Sigmoid colon (tissue), 7 donors: ENCODE measurements around the gene TRMT112. TPM values are rescaled to one million over a fixed set of nuclear protein-coding genes. Genes with fewer than 3 reads are reported as not detected.

Source experiments
- DNase-seq: peaks from one replicate; pipeline ENCODE4 v3.0.0-alpha.2; 2019
- H3K27ac ChIP-seq, 4 donors: fragments of 200-600 bp; sonication (generic); one replicate each; pipeline ENCODE4 v1.5.1; 2016 to 2019; ENCODE audit warnings: mild to moderate bottlenecking in 1 of 4
- H3K27me3 ChIP-seq, 3 donors: fragments of 200-600 bp; sonication (generic); one replicate each; pipeline ENCODE4 v1.5.1; 2019; ENCODE audit warnings: mild to moderate bottlenecking in 1 of 3
- H3K36me3 ChIP-seq, 4 donors: fragments of 200-600 bp; sonication (generic); one replicate each; pipeline ENCODE4 v1.5.1; 2016 to 2019
- H3K4me1 ChIP-seq, 4 donors: fragments of 200-600 bp; sonication (generic); one replicate each; pipeline ENCODE4 v1.5.1; 2017 to 2019
- H3K4me3 ChIP-seq, 4 donors: fragments of 200-600 bp; sonication (generic); one replicate each; pipeline ENCODE4 v1.5.1; 2017 to 2019; ENCODE audit warnings: mild to moderate bottlenecking in 2 of 4, moderate library complexity in 1 of 4
- H3K9me3 ChIP-seq, 4 donors: fragments of 200-600 bp in 3 of 4; sonication (generic) in 3 of 4; one replicate each; pipeline versions ENCODE4 v1.5.1 to v1.6.1; 2013 to 2019
- EP300 ChIP-seq, 4 donors: sonication (generic); formaldehyde crosslinking; IDR thresholded peaks; one replicate each; pipeline ENCODE4 v1.6.1; 2017; ENCODE audit warnings: antibody characterized with exemption in 4 of 4
- POLR2A ChIP-seq, 2 donors: fragments of 450-650 bp; IDR thresholded peaks; one replicate each; pipeline ENCODE4 v1.6.1; 2016; ENCODE audit warnings: antibody characterized with exemption in 2 of 2, mild to moderate bottlenecking in 2 of 2, moderate library complexity in 2 of 2
- POLR2AphosphoS5 ChIP-seq, 4 donors: sonication (generic); formaldehyde crosslinking; IDR thresholded peaks; one replicate each; pipeline ENCODE4 v1.6.1; 2017; ENCODE audit warnings: antibody characterized with exemption in 4 of 4
- WGBS, 2 donors: extraction: QIAGEN DNeasy Blood & Tissue Kit; methylation state at CpG; one replicate each; pipeline ENCODE4 v1.1.7; 2013; 5-methylcytosine and 5-hydroxymethylcytosine counted together
- intact Hi-C: fragments of 100-400 bp; cut with DNase I; formaldehyde crosslinking; loops from one replicate; pipeline ENCODE4 v1.15.1; 2023
- polyA plus RNA-seq, 3 donors: library from polyadenylated mRNA; stranded (reverse); fragments of 200-250 nt; gene quantifications; one replicate each; pipeline ENCODE4 v1.2.3, GENCODE V29; 2013
- total RNA-seq, 4 donors: library from RNA; depleted of rRNA; stranded (reverse); fragments of >200 nt; gene quantifications; one replicate each; pipeline ENCODE4 v1.1.0, GENCODE V29; 2016
- TF ChIP-seq, protein P1 (sequence below), 4 experiments: fragments of 450-650 bp in 3 of 4; fragments of 200-600 bp in 1 of 4; IDR thresholded peaks; one replicate each; pipeline ENCODE4 v1.5.1; 2016 to 2019; ENCODE audit warnings: antibody characterized with exemption in 4 of 4, mild to moderate bottlenecking in 3 of 4, moderate library complexity in 2 of 4
- donor health status: healthy with polysubstance abuse.
- donor health status: Bipolar disorder and iron deficiency.
- donor health status: healthy.

The TRMT112 gene
- total and polyA plus RNA-seq, 7 donors: 148 to 353 (median 232) TPM

DNA sequence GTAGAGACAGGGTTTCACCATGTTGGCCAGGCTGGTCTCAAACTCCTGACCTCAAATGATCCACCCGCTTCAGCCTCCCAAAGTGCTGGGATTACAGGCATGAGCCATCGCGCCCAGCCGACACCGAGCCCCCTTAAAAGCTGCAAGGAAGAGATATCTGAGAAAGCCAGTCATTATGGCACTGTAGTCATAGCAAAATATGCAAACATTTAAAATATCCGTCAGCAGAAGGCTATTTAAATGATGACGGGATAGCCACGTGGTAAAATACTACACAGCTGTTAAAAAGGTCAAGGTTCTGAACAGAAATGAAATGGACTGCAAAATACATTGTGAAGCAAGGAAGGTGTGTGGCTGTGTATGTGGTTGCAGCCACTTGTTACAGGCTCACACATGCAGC lies 16.2 kb upstream of the TRMT112 start:
- peaks cover 0 to 9% (median 3%) of the 10 kb centered on the region in 4 donors for H3K4me1 ChIP-seq
- no peaks in the 10 kb centered on the region for H3K27me3 ChIP-seq
- no peak overlapping the region for H3K4me3 ChIP-seq
- no peak overlapping the region for H3K27ac ChIP-seq
- no peaks in the 10 kb centered on the region for H3K36me3 ChIP-seq
- intact Hi-C loops: no loop called here
- 84 to 91% methylated on average over 8 of the region's 8 CpGs for WGBS, 2 donors
- H3K9me3 ChIP-seq: no peaks in the 10 kb centered on the region
- DNase-seq: no peak
- TF ChIP-seq, protein P1, sequence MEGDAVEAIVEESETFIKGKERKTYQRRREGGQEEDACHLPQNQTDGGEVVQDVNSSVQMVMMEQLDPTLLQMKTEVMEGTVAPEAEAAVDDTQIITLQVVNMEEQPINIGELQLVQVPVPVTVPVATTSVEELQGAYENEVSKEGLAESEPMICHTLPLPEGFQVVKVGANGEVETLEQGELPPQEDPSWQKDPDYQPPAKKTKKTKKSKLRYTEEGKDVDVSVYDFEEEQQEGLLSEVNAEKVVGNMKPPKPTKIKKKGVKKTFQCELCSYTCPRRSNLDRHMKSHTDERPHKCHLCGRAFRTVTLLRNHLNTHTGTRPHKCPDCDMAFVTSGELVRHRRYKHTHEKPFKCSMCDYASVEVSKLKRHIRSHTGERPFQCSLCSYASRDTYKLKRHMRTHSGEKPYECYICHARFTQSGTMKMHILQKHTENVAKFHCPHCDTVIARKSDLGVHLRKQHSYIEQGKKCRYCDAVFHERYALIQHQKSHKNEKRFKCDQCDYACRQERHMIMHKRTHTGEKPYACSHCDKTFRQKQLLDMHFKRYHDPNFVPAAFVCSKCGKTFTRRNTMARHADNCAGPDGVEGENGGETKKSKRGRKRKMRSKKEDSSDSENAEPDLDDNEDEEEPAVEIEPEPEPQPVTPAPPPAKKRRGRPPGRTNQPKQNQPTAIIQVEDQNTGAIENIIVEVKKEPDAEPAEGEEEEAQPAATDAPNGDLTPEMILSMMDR (IDR thresholded peaks at IDR 0.05): no peak
- no peak for TF ChIP-seq POLR2A (IDR thresholded peaks at IDR 0.05)
- no peak for TF ChIP-seq EP300 (IDR thresholded peaks at IDR 0.05)
- no peak for TF ChIP-seq POLR2AphosphoS5 (IDR thresholded peaks at IDR 0.05)

DNA sequence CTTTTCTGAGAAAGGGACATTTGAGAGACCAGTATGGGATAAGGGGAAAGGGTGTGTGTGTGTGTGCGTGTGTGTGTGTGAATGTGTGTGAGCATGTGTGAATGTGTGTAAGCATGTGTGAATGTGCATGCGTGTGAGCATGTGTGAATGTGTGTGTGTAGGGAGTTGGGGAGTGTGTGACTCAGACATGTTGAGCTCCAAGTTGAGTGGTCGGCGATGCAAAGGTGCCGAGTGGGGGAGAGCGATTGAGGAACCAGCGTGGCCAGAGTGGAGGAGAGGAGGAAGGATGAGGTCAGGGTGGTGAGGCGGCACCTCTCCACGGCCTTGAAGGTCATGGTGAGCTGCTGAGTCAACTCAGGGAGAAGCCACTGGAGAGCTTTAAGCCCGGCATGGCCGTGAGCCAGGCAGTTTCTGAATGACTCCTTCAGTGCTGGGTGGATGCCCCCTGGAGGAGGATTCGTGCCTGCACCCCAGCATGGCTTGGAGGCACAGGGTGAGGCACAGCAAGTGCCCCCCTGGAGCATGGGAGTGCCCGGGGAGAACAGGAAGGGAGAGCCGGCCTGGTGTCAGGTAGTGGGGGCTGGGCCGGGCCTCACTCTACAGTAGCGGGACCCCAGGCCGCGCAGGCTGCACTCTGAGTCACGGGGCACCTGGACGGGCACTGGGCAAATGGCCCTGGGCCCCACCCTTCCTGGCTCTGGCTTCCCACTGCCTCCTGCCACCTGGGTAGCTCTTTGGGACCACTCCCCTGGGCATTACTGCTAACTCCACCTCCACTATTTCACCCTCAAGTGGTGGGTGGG lies 14.4 kb upstream of the TRMT112 start:
- H3K27me3 ChIP-seq: no peaks in the 10 kb centered on the region
- peaks cover 0 to 9% (median 3%) of the 10 kb centered on the region in 4 donors for H3K4me1 ChIP-seq
- DNase-seq: peak; percentile 76
- intact Hi-C loops: no loop called here
- TF ChIP-seq EP300 (IDR thresholded peaks at IDR 0.05) (no peak), POLR2AphosphoS5 (IDR thresholded peaks at IDR 0.05) (no peak), POLR2A (IDR thresholded peaks at IDR 0.05) (no peak)
- TF ChIP-seq, protein P1 (IDR thresholded peaks at IDR 0.05): peak in 1 of 4 experiments; percentile 8
- no peak overlapping the region for H3K4me3 ChIP-seq
- 4 to 25% methylated on average over 20 of the region's 20 CpGs for WGBS, 2 donors
- H3K27ac ChIP-seq: no peak overlapping the region
- no peaks in the 10 kb centered on the region for H3K36me3 ChIP-seq
- no peaks in the 10 kb centered on the region for H3K9me3 ChIP-seq

DNA sequence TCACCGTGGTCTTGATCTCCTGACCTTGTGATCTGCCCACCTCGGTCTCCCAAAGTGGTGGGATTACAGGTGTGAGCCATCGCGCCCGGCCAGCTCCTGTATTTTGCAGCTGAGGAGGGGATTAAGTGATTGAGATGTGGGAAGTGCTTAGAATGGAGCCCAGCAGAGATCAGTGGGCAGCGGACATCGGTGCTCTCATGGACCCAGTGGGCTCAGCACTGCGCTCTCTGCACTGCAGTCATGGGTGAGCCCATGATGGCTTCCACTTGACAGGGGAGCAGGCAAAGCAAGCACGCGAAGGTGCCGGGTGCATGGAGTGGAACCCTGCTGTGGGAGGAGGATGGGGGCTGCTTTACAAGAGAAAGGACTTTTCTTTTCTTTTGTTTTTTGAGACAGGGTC lies 13.5 kb upstream of the TRMT112 start:
- no peak overlapping the region for H3K4me3 ChIP-seq
- WGBS, 2 donors: 90 to 91% methylated on average over 11 of the region's 11 CpGs
- H3K4me1 ChIP-seq: peaks cover 0 to 9% (median 3%) of the 10 kb centered on the region in 4 donors
- no peaks in the 10 kb centered on the region for H3K36me3 ChIP-seq
- no peak overlapping the region for H3K27ac ChIP-seq
- intact Hi-C loops: no loop called here
- H3K27me3 ChIP-seq: no peaks in the 10 kb centered on the region
- H3K9me3 ChIP-seq: no peaks in the 10 kb centered on the region
- TF ChIP-seq POLR2AphosphoS5 (IDR thresholded peaks at IDR 0.05): no peak
- TF ChIP-seq, protein P1 (IDR thresholded peaks at IDR 0.05): no peak
- TF ChIP-seq POLR2A (IDR thresholded peaks at IDR 0.05): no peak
- no peak for TF ChIP-seq EP300 (IDR thresholded peaks at IDR 0.05)
- no peak for DNase-seq

DNA sequence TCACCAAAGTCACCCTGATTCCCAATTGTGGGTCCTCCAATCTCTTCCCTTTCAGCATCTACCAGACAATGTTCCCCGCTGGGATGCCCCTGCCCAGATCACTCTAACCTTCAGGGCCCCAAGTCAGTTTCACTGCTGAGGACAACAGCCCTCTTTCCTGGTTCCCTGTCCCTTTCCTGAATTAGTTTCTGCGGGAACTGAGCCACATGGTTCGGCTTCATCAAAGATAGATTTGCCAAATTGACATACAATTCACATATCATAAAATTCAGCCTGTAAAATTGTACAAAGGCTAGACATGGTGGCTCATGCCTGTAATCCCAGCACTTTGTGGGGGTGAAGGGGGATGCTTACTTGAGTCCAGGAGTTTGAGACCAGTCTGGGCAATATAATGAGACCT lies 10.6 kb upstream of the TRMT112 start:
- peaks cover 0 to 9% (median 3%) of the 10 kb centered on the region in 4 donors for H3K4me1 ChIP-seq

More for the DNA sequence above, 10.6 kb upstream of the TRMT112 start:
- WGBS, 2 donors: 16 to 68% methylated on average over 3 of the region's 3 CpGs
- no peaks in the 10 kb centered on the region for H3K36me3 ChIP-seq
- no peak overlapping the region for H3K4me3 ChIP-seq
- no peak for TF ChIP-seq POLR2AphosphoS5 (IDR thresholded peaks at IDR 0.05)
- TF ChIP-seq POLR2A (IDR thresholded peaks at IDR 0.05): no peak
- TF ChIP-seq, protein P1 (IDR thresholded peaks at IDR 0.05): no peak
- TF ChIP-seq EP300 (IDR thresholded peaks at IDR 0.05): no peak
- H3K9me3 ChIP-seq: no peaks in the 10 kb centered on the region
- no peaks in the 10 kb centered on the region for H3K27me3 ChIP-seq
- no peak overlapping the region for H3K27ac ChIP-seq
- intact Hi-C loops: no loop called here
- DNase-seq: no peak
